Activated naive CD4-positive, alpha-beta T cell (primary cell): ENCODE data around the gene KLHL1.

Source experiments
- DNase-seq, 4 experiments: peaks; one replicate each; lab custom pipeline; 2025; lab: John Stamatoyannopoulos, UW

KLHL1 gene

GRCh38 chr13:69683921-69684686 is 424.1 kb downstream of the KLHL1 start:
- DNase-seq, result no peak

GRCh38 chr13:69681722-69682121 is 426.5 kb downstream of the KLHL1 start:
- DNase-seq, result no peak

- DNase-seq, result no peak
Observed at GRCh38 chr13:69677343-69677742, 430.9 kb downstream of the KLHL1 start.

GRCh38 chr13:69676286-69676685 is 432.0 kb downstream of the KLHL1 start:
- DNase-seq, result no peak

- no peak for DNase-seq
Observed at GRCh38 chr13:69660155-69660554, 448.1 kb downstream of the KLHL1 start.

GRCh38 chr13:69657676-69658075 is 450.6 kb downstream of the KLHL1 start:
- DNase-seq, result no peak

GRCh38 chr13:69654392-69654791 is 453.9 kb downstream of the KLHL1 start:
- no peak for DNase-seq
